Activated CD8-positive, alpha-beta memory T cell treated with anti-CD3 and anti-CD28 coated beads for 48 hours (primary cell): ENCODE data around the gene MROH2A.

Experiments
- DNase-seq, 3 experiments: peaks; one replicate each; pipeline ENCODE4 v3.0.0-alpha.2; 2020; ENCODE audit warnings: low read depth in 2 of 3, low spot score in 2 of 3

Gene MROH2A

GRCh38 chr2:233799087-233799665, 21.0 kb downstream of the MROH2A start:
- no peak for DNase-seq

- DNase-seq: no peak
Measured at GRCh38 chr2:233799716-233800115, 21.6 kb downstream of the MROH2A start.

GRCh38 chr2:233800208-233800607, 22.1 kb downstream of the MROH2A start:
- no peak for DNase-seq

GRCh38 chr2:233801357-233802131, 23.4 kb downstream of the MROH2A start:
- no peak for DNase-seq

GRCh38 chr2:233802132-233802815, 24.1 kb downstream of the MROH2A start:
- DNase-seq: no peak

- no peak for DNase-seq
Measured at GRCh38 chr2:233803292-233803911, 25.3 kb downstream of the MROH2A start.

- DNase-seq: no peak
Measured at GRCh38 chr2:233803994-233804393, 25.9 kb downstream of the MROH2A start.

GRCh38 chr2:233807215-233807865, 29.2 kb downstream of the MROH2A start:
- DNase-seq: no peak

GRCh38 chr2:233807966-233808935, 30.1 kb downstream of the MROH2A start:
- DNase-seq: no peak

- DNase-seq: no peak
Measured at GRCh38 chr2:233810385-233810784, 32.3 kb downstream of the MROH2A start.

- no peak for DNase-seq
Measured at GRCh38 chr2:233811087-233811486, 33.0 kb downstream of the MROH2A start.

GRCh38 chr2:233811732-233812131, 33.6 kb downstream of the MROH2A start:
- no peak for DNase-seq

GRCh38 chr2:233813236-233814055, 35.3 kb downstream of the MROH2A start:
- no peak for DNase-seq

- DNase-seq: no peak
Measured at GRCh38 chr2:233814056-233814835, 36.1 kb downstream of the MROH2A start.

- no peak for DNase-seq
Measured at GRCh38 chr2:233815861-233816260, 37.7 kb downstream of the MROH2A start.

- DNase-seq: no peak
Measured at GRCh38 chr2:233816334-233816733, 38.2 kb downstream of the MROH2A start.

- no peak for DNase-seq
Measured at GRCh38 chr2:233816771-233817170, 38.6 kb downstream of the MROH2A start.

GRCh38 chr2:233817361-233817911, 39.3 kb downstream of the MROH2A start:
- DNase-seq: no peak
